HEK293T (cell line): ENCODE data around the gene PACS2.

Experiments
- BHLHE40 ChIP-seq: fragments of 450-650 bp; IDR thresholded peaks from 2 replicates; pipeline ENCODE4 v1.6.1; 2016; ENCODE audit warnings: mild to moderate bottlenecking, moderate library complexity, borderline replicate concordance
- CTBP1 ChIP-seq: fragments of 450-650 bp; IDR thresholded peaks from 2 replicates; pipeline ENCODE4 v1.6.1; 2016; ENCODE audit warnings: borderline replicate concordance
- ELF4 ChIP-seq: fragments of 450-650 bp; IDR thresholded peaks from 2 replicates; pipeline ENCODE4 v1.6.1; 2017; ENCODE audit warnings: antibody characterized with exemption
- FOXK2 ChIP-seq: fragments of 450-650 bp; IDR thresholded peaks from 2 replicates; pipeline ENCODE4 v1.6.1; 2016; ENCODE audit warnings: mild to moderate bottlenecking
- FOXM1 ChIP-seq: fragments of 450-650 bp; IDR thresholded peaks from 2 replicates; pipeline ENCODE4 v1.6.1; 2017; ENCODE audit warnings: mild to moderate bottlenecking, borderline replicate concordance
- HDGF ChIP-seq: fragments of 450-650 bp; IDR thresholded peaks from 2 replicates; pipeline ENCODE4 v1.6.1; 2017; ENCODE audit warnings: antibody characterized with exemption, borderline replicate concordance
- LEF1 ChIP-seq: fragments of 450-650 bp; IDR thresholded peaks from 2 replicates; pipeline ENCODE4 v1.6.1; 2017; ENCODE audit warnings: mild to moderate bottlenecking, borderline replicate concordance
- NFRKB ChIP-seq: fragments of 450-650 bp; IDR thresholded peaks from 2 replicates; pipeline ENCODE4 v1.6.1; 2016; ENCODE audit warnings: mild to moderate bottlenecking, moderate library complexity
- SP1 ChIP-seq: fragments of 450-650 bp; IDR thresholded peaks from 2 replicates; pipeline ENCODE4 v1.6.1; 2017
- SUZ12 ChIP-seq: fragments of 450-650 bp; IDR thresholded peaks from 2 replicates; pipeline ENCODE4 v1.6.1; 2016; ENCODE audit warnings: mild to moderate bottlenecking
- ZNF384 ChIP-seq: fragments of 450-650 bp; IDR thresholded peaks from 2 replicates; pipeline ENCODE4 v1.6.1; 2016

DNA sequence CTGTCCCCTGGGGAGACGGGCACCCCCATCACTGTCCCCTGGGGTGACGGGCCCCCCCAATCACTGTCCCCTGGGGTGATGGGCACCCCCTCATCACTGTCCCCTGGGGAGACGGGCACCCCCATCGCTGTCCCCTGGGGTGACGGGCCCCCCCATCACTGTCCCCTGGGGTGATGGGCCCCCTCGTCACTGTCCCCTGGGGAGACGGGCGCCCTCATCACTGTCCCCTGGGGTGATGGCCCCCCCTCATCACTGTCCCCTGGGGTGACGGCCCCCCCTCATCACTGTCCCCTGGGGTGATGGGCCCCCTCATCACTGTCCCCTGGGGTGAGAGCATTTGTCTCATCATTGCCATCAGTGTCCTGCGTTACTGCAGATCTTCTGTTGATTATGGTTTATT lies 38.6 kb downstream of the PACS2 start:
- no peak for TF ChIP-seq ZNF384
- TF ChIP-seq ELF4: no peak
- TF ChIP-seq LEF1: no peak
- TF ChIP-seq CTBP1: no peak
- no peak for TF ChIP-seq FOXM1
- no peak for TF ChIP-seq BHLHE40
- no peak for TF ChIP-seq SUZ12
- no peak for TF ChIP-seq FOXK2
- no peak for TF ChIP-seq SP1
- TF ChIP-seq NFRKB: no peak
- TF ChIP-seq HDGF: no peak
